GM18520 (cell line): ENCODE data around the gene PLXNC1.

Experiments
- ATAC-seq: cut with Tn5 transposase; IDR thresholded peaks from one replicate; pipeline ENCODE4 v1.9.1; 2021; ENCODE audit not compliant: unreplicated experiment

The PLXNC1 gene

DNA sequence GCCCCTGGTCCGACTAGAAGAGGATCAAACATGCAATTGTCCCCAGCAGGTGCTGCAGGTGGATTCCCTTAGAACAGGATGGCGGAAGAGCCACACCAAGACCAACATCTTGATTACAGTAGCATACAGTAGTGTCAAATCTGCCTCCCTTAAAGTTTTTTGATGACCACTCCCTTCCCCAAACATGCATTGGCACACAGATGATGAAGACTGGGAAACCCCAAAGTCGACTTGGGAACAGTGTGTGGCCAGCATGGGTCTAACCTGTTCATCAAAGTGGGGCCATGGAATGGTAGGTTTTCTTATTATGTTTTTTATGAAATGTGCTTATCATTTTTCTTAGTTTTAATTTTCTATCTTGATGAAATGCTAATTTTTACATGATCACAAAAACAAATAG lies 8.8 kb downstream of the PLXNC1 start:
- no peak for ATAC-seq

DNA sequence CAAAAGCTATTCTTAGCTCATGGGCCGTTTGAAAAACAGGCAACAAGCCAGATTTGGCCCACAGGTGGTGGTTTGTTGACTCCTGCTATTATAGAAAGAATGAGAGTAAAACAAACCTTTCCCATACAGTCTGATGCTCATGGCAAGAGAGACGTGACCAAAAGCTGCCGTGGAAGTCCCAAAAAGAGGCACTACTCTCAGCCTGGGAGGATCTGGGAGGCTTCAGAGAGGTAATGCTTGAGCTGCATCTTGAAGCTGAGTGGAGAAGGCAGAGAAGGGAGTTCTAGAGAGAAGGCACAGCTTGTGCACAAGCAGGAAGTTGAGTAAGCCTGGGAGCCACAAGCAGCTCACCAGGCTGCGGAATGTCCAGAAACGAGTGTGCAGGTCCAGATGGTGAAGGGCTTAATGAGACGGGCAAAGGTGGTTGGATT lies 9.6 kb downstream of the PLXNC1 start:
- ATAC-seq: no peak

DNA sequence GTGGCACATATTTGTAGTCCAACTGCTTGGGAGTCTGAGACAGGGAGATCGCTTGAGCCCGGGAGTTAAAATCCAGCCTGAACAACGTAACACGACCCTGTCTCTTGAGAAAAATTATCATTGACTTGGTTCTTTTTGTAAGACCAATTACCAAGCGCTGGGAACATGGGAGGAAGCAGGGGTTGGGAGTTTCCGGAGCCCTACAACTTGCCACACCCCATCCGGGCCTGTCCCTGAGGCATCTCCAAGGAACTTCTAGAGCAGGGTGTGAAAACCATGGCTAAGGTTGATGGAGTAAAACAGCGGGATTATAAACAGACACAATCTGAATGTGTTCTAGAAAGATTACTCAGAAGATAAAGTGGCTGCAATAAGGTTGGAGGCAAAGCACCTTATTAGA lies 10.3 kb downstream of the PLXNC1 start:
- ATAC-seq: no peak

DNA sequence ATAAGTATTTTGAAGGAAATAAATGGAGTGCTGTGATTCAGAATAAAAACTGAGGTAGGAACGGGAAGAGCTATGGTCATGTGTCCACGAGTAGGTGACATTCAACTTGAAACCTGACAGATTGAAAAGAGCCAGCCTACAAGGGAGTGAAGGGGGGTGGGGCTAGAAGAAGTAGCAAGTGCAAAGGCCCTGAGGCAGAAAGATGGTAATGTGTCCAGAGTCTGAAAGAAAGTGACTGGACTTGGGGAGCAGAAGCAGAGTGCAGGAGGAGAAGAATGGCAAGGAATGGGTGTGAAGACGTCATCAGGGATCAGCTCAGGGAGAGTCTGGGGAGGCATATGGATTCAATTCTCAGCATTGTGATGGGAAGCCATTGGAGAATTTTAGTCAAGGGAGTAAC lies 13.7 kb downstream of the PLXNC1 start:
- no peak for ATAC-seq

DNA sequence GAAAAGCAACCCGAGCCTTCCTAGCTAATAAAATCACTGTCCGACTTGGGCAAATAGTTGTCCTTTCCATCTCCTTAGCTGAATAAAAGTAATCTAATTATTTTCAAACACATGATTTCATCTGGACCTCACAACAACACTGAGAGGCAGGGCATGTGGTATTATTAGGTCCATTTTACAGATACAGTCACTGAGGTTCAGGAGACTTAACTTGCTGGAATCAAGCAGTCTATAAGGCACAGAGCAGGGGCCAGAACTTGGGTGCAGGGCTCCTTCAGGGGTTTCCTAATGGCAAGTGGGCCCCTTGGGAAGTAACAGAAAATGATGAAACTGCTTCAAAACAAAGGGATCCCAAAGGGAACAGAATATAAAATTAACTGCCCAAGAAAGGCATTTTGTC lies 15.5 kb downstream of the PLXNC1 start:
- no peak for ATAC-seq

DNA sequence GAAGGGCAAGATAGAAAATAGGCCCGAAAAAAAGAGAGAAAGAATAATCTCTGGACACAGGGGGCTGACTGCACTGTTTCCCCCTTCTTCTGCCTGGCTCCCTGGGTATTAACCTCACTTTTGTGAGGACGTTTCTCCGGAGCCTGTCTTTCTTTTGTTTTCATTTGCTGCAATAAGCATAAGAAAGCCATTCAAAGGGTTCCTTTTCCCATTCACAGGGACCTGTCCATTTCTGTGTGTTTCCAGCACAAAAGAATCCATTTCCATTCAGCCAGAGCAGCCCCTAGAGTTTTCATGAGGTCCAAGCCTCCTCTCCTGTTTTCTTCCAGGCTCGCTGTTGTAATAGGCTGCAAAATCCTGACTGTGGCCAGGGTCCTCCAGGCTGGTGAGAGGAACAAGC lies 16.8 kb downstream of the PLXNC1 start:
- ATAC-seq: no peak

DNA sequence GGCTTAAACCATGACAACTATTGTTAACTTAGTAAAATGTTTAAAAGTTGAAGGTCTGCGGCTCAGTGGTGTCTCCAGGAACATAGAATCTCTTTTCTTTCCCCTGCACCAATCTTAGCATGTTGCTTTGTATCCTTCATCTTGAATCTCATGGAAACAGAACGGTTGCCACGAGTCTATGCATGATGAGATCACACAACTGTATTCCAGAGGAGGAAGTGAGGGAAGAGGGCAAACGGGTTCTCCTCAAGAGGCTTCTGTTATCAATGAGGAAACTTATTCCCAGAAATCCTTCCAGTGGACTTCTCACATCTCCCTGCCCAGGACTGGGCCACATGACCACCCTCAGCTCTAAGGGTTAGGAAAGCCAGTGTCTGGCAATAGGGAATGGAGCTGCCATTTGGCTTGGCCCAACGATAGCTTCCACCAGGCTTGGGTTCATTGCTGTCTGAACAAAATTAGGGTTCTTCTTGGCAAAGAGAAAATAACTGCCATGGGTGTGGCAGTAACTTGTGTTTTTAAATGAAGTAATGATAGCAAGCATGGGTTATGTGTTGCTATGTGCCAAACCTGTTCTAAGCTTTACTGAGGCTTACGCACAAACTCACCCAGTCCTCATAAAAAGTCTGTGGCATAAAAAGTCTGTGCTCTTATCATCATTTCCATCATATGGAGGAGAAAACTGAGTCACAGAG lies 17.4 kb downstream of the PLXNC1 start:
- ATAC-seq: no peak

DNA sequence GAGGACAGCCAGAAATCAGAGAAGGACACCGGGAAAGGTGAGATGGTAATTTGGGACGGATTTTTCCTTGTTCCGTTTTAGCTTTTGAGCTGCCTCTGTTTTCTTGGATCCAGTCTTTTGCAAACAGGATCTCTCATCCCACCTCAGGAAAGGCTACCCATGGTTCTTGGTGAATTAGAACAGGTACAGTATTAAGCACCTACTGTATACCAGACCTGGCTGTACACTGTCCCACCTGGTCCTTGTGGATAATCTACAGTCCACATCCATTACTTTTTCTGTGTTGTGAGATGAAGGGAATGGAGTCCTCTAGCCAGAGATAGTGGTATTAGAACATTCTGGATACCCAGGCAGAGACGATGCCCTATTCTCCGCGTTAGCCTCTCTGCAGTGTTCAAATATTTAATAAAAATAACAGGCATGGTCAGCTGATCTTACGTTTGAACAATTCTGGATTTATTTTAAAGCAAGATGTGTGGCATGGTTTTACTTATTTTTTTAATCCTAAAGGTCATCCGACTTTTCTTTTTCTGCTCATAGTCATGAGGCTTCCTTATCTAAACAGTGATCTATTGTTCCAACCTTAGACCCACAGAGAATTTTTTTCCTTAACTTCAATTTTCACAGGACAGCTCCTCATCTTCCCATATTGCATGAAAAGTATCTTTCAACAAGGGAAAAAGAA lies 18.8 kb downstream of the PLXNC1 start:
- ATAC-seq: no peak

DNA sequence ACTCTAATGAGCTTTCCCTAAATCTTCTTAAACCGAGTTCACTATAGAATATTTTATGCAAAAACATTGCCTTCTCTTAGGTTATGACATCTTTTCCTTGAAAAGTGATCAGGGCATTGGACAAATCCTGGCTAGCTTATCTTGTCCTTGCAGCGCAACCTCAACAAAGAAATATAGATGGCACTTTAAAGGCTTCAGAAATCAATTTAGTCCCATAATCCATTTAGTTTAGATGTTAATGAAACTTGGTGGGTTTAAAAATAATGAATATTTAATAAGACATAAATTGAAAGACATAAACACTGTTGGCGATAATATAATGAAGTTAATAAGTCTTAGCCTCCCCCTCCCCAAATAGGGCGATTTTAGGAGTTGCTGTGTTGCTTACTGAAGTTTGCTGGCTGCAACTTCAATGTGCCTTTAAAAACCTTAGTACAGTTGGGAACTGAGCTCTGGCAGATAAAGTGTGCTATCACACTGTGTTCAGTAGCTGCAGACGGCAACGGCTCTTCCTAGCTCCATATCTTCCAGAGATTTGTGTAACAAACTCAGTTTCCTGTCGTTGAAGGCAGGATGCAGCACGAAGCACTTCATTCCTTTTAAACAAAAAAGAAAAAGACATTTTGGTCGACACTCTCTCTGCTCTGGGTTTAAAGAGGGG lies 19.5 kb downstream of the PLXNC1 start:
- no peak for ATAC-seq

DNA sequence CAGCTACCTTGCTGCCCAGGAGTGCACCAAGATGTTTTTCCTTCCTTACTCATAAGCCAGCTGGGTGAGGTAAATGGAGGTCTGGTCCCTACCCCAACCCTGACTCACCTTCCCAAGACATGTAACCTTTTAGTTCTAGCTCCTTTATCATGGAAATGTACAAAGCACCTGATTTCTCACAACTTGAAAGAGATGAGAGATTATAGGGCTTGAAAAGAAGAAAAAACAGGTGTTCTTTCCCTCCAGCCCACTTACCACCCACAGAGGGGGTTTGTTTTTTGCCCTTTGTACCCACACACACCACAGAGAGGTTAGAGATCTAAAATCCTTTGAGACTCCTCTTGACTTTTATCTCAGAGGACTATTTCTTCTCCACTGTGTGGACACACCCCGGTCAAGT lies 21.1 kb downstream of the PLXNC1 start:
- no peak for ATAC-seq

DNA sequence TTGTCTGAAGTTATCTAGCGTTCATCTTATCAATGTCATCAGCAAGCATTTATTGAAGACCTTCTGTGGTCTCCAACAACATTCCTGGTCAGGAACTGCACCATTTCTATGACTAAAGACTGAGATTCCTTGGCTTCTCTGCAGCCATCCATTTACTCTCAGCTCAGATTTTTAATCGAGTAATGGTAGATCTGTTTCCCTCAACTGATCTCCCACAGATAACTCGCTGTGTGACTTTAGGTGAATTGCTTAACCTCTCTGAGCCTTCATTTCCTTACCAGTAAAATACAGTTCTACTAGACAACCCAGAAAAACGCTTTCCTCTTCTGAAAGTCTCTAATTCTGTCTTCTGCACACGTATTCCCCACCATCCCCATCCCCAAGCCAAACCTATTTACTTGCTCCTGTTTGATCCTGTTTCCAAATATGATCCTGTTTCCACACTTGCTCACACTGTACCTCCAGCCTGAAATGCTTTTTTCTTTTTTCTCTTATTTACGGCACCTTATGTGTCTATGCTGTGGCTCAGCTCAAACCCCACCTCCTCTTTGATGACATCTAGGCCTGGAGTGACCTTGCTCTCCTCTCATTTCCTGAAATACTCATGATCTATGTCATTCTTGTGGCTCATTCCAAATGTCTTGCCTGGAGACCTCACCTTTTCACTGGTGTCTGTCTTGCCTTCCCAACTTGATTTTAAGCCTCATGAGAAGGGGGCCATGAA lies 21.8 kb downstream of the PLXNC1 start:
- ATAC-seq: no peak

DNA sequence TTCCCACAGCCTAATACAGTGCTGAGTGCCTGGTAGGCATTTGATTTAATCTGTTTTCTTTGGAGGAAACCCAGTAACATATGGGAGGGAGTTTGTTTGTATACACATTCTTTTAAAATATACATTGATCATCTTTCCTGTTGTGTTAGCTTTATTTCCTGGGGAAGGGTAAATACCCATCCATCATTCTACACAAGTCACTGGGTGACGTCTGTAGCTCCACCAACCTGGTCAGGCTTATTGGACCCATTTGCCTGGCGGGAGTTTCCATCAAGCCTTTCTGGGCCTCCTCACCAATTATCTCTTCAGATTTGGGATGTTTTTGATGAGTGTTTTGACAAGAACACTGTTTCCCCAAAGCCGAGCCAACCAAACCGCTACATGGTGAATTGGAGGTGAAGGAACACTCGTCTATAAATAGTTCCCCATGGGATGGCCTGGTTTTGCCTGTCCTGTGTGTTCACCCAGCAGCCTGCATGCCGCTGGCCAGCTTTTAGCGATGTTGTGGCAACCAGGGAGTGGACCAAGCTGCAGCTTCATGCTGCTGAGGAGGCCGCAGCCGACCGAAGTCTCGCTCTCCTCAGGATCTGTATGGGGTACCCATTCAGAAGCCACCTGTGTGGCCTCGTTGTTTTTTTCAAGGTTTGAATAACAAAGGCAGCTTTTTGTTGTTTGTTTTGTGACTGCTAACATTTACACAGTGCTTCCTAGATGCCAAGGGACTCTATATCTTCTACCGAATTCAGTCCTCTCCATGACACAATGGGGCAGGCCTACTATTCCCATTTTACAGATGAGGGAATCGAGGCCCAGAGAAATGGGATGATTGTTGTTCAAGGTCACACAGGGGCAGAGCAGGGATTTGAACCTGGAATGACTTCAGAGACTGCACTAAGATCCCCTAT lies 22.6 kb downstream of the PLXNC1 start:
- ATAC-seq: no peak

DNA sequence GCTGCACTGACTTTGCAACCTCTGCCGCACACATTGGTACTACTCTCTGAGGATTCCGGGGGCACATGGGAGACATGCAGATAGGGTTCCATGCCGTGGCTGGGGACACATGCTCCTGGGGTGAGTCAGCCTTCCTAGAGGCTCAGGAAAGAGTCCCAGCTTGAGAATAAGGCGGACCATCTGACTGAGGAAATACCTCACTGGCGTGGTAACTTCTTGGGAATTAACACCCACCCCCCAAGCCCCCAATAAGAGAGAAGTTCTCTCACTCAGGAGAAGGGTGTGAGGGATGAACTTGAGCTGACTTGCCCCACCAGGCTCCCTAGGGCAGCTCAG lies 23.2 kb downstream of the PLXNC1 start:
- ATAC-seq: no peak

DNA sequence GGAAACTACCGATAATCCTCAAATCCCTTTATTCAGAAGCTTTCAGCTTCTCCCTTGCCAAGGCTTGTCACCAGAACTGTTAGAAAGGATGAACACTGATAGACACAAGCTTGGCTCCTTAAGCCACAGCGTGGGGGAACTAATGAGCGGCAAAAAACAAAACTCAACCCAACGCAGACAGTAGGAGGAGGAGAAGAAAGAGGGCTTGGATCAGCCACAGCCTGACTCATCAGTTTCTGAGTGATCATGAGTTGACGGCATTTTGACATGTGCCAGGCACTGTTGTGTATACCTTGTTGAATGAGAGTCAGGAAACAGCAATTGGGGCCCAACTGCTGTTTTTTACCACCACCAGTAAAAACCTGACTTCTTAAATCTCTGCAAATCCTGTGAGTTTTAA lies 23.7 kb downstream of the PLXNC1 start:
- ATAC-seq: no peak

DNA sequence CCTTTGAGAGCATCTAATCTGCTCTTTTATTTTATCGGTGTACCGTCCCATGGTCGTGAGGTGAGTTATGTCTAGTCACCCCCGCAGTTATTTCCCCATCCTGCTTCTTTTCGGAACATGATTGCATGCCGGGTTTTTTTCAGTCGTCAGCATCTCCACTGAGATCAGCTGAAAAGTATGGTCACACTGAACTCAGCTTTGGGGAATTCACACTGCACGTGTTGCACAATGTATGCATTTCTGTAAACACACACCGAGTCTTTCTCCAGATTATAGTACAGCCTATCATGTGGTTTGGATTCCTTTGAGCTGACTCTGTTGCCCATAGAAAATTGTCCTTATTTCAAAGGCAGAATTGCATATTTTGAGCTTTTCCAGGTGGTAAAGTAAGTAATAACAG lies 24.6 kb downstream of the PLXNC1 start:
- ATAC-seq: no peak

DNA sequence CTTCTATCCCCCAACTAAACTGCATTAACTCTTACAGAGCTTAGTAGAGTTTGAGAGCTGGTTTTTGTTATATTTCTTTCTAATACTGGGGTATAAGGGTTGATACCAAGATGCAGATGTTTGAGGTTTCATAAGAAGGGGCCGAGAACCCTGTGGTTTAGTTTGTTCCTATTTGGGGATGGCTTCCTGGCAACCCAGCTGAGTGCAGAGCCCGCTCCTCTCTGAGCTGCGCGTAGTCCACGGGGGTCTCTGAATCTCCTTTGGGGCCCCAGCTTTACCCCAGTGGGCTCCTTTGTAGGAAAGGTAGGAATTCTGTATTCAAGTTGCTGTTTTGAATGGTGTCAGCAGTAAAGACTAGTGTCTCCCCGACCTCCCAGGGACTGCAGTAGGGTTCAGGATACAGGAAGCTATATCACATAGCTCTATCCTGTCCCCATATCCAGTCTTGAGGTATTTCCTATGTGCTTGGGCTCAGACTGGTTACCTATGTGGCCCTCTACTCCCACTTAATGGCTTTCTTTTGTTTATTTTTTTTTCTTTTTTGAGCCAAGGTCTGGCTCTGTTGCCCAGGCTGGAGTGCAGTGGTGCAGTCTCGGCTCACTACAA lies 25.4 kb downstream of the PLXNC1 start:
- ATAC-seq: no peak

DNA sequence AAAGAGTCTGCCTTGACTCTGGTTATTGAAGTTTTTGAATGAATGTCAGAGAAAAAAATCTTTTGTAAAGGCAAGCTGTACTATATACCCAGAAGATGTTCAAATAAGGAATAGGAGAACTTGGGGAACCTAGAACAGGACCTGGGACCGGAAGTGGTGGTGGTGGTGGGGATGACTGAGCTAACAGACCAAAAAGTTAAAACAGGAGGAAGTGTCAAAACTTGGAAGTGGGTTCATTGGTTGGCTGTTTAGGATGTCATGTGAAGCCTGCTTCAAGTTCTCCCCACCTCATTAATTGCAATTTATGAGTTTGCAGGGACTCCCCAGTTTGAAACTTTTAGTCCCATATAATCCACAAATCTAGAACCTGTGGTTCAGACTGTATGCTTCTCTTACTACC lies 26.2 kb downstream of the PLXNC1 start:
- ATAC-seq: no peak

DNA sequence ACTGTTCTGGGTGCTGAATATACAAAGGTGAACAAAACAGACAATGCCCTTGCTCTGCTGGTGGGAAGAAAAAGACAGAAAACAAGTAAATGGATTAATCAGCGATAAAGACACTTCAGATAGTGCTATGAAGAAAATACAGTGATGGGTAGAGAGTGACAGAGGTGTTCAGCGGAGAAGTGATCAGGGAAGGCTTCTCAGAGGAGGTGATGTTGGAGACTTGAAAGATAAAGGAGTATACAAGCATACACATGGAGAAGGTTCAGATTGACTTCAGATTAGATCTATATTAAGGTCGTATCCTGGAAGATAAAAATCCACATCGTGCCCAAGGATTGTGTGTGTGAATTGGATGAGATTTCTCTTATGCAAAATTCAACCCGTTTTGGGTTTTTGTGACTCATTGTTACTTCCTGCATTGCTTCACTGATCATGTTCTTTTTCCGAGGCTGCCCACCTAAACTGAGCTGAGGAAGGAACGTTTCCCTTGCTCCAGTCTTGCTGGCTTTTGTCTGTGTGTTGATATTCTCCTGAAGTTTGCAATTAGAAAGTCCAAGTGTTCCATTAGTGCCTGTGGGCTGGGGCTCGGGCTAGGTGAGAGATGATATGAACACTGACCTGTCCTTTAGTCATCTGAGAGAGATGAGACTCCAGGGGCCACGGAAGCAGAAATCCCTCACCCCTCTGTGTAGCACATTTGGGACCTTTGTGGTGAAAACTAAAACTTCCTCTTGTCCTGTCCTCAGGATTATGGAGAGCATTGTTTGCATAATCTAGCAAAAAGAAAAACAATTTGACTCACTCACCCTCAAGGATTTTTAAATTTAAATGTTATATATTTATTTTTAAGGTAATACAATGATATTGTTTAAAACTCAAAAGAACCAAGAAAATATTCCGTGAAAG lies 27.6 kb downstream of the PLXNC1 start:
- ATAC-seq: no peak

DNA sequence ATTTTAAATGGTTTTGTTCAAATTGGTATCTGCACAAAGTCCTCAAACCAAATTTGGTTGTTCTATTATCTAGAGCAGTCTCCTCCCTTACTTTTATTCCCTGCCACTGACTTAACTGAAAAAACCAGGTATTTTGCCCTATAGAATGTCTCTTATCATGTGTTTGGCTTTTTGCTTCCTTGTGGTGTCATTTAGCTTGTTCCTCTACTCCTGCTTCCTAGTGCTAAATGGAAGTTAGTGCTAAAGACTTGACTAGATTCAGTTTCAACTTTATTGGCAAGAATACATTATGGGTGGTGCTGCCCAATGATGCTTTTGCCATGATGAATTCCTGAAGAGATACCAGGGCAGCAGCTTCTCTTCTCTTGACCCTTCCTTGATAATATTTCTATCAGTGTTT lies 29.7 kb downstream of the PLXNC1 start:
- ATAC-seq: no peak
